Measurements from ENCODE around the gene NTNG1.

DNA sequence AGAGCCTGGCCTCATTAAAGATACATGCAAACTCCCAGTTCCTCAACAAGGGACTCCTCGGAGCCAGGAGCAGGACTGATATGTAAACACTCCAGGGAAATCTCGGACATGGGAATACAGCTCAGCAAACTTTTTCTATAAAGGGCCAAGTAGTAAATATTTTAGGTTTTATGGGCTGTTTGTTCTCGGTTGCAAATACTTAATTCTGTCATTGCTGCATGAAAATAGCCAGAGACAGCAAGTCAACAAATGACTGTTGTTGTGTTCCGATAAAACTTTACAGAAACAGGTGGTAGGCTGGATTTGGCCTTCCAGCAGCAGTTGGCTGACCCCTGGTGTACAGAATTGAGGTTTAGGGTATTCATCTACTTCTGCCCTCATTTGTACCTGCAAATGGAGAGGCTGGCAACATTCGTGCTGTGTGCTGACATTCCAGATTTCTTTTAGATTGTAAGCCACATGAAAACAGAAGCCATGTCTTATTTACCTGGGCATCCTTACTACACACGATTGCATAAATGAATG, 360.3 kb downstream of the NTNG1 start:
- TF ChIP-seq, protein P1, sequence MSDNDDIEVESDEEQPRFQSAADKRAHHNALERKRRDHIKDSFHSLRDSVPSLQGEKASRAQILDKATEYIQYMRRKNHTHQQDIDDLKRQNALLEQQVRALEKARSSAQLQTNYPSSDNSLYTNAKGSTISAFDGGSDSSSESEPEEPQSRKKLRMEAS (IDR thresholded peaks at IDR 0.05) = no peak
- TF ChIP-seq SIN3A (conservative IDR thresholded peaks at IDR 0.05 in 1 of 2, IDR thresholded peaks at IDR 0.05 in 1 of 2; ENCODE audit: low read depth in 1 of 2, low read length in 2 of 2) (no peak), POLR2A (IDR thresholded peaks at IDR 0.05; ENCODE audit: control extremely low read depth in 1 of 2, low read depth in 2 of 2, low read length in 2 of 2) (no peak), TAF7 (optimal IDR thresholded peaks at IDR 0.05; ENCODE audit: borderline replicate concordance, low read depth, low read length) (no peak), TEAD4 (IDR thresholded peaks at IDR 0.05; ENCODE audit: low read depth, low read length) (no peak), EP300 (IDR thresholded peaks at IDR 0.05; ENCODE audit: borderline replicate concordance in 1 of 2, low read depth in 2 of 2, low read length in 2 of 2) (no peak), POLR2AphosphoS5 (IDR thresholded peaks at IDR 0.05; ENCODE audit: low read depth, low read length) (no peak), RFX5 (IDR thresholded peaks at IDR 0.05; ENCODE audit: borderline replicate concordance, low read depth, low read length) (no peak), YY1 (IDR thresholded peaks at IDR 0.05; ENCODE audit: low read depth, low read length) (no peak), ZNF274 (IDR thresholded peaks at IDR 0.05; ENCODE audit: borderline replicate concordance, extremely low read depth, low read length) (no peak)
- TF ChIP-seq, protein P2, sequence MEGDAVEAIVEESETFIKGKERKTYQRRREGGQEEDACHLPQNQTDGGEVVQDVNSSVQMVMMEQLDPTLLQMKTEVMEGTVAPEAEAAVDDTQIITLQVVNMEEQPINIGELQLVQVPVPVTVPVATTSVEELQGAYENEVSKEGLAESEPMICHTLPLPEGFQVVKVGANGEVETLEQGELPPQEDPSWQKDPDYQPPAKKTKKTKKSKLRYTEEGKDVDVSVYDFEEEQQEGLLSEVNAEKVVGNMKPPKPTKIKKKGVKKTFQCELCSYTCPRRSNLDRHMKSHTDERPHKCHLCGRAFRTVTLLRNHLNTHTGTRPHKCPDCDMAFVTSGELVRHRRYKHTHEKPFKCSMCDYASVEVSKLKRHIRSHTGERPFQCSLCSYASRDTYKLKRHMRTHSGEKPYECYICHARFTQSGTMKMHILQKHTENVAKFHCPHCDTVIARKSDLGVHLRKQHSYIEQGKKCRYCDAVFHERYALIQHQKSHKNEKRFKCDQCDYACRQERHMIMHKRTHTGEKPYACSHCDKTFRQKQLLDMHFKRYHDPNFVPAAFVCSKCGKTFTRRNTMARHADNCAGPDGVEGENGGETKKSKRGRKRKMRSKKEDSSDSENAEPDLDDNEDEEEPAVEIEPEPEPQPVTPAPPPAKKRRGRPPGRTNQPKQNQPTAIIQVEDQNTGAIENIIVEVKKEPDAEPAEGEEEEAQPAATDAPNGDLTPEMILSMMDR (IDR thresholded peaks at IDR 0.05; ENCODE audit: control extremely low read depth in 1 of 3, insufficient read depth in 1 of 3, low read depth in 1 of 3, low read length in 3 of 3) = peak in 2 of 3 experiments; percentile 23 to 32; a peak in 2 of 4 replicates
- TF ChIP-seq, protein P3, sequence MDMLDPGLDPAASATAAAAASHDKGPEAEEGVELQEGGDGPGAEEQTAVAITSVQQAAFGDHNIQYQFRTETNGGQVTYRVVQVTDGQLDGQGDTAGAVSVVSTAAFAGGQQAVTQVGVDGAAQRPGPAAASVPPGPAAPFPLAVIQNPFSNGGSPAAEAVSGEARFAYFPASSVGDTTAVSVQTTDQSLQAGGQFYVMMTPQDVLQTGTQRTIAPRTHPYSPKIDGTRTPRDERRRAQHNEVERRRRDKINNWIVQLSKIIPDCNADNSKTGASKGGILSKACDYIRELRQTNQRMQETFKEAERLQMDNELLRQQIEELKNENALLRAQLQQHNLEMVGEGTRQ (IDR thresholded peaks at IDR 0.05; ENCODE audit: low read length) = no peak
